ENCODE results near the gene P3H1.

- no peak for TF ChIP-seq CTCF (IDR thresholded peaks at IDR 0.05)
- no peak for TF ChIP-seq POLR2A (IDR thresholded peaks at IDR 0.05)
Measured at GRCh38 chr1:42735056-42735455, 31.8 kb downstream of the P3H1 start.
